Epithelial cell of esophagus (primary cell): Measurements from ENCODE around the gene SRPK1.

ENCODE experiments used
- DNase-seq: peaks from one replicate; pipeline ENCODE4 v3.0.0; 2010; ENCODE audit warnings: low read depth
- H3K4me3 ChIP-seq: 2 replicates; pipeline ENCODE4 v1.5.1; 2011; ENCODE audit warnings: mild to moderate bottlenecking, low read length, control low read depth
- TF ChIP-seq, protein P1 (sequence below): IDR thresholded peaks from 2 replicates; pipeline ENCODE4 v1.5.1; 2011; ENCODE audit warnings: low read depth, mild to moderate bottlenecking, low read length, control low read depth, inconsistent platforms; ENCODE audit not compliant: insufficient read depth; ENCODE audit errors: missing control alignments

The SRPK1 gene

GRCh38 chr6:35931120-35931561, 10.2 kb upstream of the SRPK1 start:
- TF ChIP-seq, protein P1, sequence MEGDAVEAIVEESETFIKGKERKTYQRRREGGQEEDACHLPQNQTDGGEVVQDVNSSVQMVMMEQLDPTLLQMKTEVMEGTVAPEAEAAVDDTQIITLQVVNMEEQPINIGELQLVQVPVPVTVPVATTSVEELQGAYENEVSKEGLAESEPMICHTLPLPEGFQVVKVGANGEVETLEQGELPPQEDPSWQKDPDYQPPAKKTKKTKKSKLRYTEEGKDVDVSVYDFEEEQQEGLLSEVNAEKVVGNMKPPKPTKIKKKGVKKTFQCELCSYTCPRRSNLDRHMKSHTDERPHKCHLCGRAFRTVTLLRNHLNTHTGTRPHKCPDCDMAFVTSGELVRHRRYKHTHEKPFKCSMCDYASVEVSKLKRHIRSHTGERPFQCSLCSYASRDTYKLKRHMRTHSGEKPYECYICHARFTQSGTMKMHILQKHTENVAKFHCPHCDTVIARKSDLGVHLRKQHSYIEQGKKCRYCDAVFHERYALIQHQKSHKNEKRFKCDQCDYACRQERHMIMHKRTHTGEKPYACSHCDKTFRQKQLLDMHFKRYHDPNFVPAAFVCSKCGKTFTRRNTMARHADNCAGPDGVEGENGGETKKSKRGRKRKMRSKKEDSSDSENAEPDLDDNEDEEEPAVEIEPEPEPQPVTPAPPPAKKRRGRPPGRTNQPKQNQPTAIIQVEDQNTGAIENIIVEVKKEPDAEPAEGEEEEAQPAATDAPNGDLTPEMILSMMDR, result no peak
- no peak for DNase-seq
- H3K4me3 ChIP-seq, result no peak overlapping the region

DNA sequence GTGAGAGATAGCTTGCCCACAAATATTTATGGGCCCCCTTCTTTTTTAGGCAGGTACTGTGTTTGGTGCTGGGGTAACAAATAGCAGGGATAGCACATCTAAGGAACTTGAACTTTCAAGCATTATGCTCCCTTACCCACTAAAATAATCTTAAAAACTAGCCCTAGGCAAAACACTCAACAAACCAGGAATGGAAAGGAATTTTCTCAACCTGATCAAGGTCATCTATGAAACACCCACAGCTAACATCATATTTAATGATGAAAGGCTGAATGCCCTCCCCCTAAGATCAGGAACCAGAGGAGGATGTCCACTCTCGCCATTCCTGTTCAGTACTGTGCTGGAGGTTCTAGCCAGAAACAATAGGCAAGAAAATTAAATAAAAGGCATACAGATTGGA, 8.7 kb upstream of the SRPK1 start:
- H3K4me3 ChIP-seq, result no peak overlapping the region
- no peak for DNase-seq
- TF ChIP-seq, protein P1, result no peak

DNA sequence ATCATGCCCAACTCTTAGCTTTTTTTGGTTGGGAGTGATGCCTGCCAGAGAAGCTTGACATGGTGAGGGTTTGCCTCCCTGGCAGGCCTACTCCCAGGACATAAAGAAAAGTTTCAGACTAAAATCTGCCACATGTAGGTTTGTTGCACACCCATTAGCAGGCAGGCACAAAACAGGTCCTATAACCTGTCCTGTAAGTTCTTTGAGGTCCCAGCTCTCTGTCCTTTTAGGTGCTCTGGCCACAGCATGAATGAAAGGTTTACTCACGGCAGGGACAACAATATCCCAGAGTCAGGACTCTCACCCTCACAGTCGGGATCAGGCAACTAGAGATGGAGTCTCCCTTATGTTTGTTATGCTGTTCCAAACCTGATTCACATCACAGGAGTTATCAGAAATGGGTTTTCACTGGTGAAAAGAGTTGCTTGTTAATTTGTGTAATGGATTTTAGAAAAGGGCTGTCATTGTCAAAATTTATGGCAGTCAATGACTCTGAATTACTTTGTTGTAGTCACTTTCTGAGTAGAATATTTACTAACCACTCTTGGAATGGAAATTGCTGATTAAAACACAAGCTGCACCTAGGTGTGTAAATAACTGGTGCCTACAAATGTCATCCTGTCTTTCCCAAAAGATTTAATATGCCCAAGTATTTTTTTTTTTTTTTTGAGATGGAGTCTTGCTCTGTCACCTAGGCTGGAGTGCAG, 5.8 kb upstream of the SRPK1 start:
- no peak for DNase-seq
- H3K4me3 ChIP-seq, result no peak overlapping the region
- TF ChIP-seq, protein P1, result no peak

- TF ChIP-seq, protein P1, result no peak
- DNase-seq, result peak; percentile 24
- H3K4me3 ChIP-seq, result no peak overlapping the region
Measured at GRCh38 chr6:35925961-35926360, 5.1 kb upstream of the SRPK1 start.

GRCh38 chr6:35924146-35924545, 3.2 kb upstream of the SRPK1 start:
- TF ChIP-seq, protein P1, result no peak
- DNase-seq, result no peak

GRCh38 chr6:35922139-35922554, 1.2 kb upstream of the SRPK1 start:
- no peak overlapping the region for H3K4me3 ChIP-seq
- TF ChIP-seq, protein P1, result no peak
- no peak for DNase-seq

More at GRCh38 chr6:35924146-35924545, 3.2 kb upstream of the SRPK1 start:
- H3K4me3 ChIP-seq, result no peak overlapping the region
